ENCODE results near the gene NR4A1. TPM values are rescaled to one million over a fixed set of nuclear protein-coding genes. Genes with fewer than 3 reads are reported as not detected.

Gene NR4A1
- total RNA-seq, 1 donor from 2014 or later, result 1.0 TPM

- Mint-ChIP-seq H3K9me3 (ENCODE audit: unreplicated experiment) (no peaks in the 10 kb centered on the region), H3K27ac (ENCODE audit: unreplicated experiment) (peak overlapping the region; percentile 72), H3K27me3 (ENCODE audit: unreplicated experiment) (peaks cover 24% of the 10 kb centered on the region), H3K4me3 (ENCODE audit: unreplicated experiment) (peak overlapping the region; percentile 72), H3K4me1 (ENCODE audit: unreplicated experiment) (peaks cover 24% of the 10 kb centered on the region), H3K36me3 (ENCODE audit: low read depth, unreplicated experiment) (no peaks in the 10 kb centered on the region)
- DNase-seq (ENCODE audit: low spot score), result no peak
- TF ChIP-seq, protein P1, sequence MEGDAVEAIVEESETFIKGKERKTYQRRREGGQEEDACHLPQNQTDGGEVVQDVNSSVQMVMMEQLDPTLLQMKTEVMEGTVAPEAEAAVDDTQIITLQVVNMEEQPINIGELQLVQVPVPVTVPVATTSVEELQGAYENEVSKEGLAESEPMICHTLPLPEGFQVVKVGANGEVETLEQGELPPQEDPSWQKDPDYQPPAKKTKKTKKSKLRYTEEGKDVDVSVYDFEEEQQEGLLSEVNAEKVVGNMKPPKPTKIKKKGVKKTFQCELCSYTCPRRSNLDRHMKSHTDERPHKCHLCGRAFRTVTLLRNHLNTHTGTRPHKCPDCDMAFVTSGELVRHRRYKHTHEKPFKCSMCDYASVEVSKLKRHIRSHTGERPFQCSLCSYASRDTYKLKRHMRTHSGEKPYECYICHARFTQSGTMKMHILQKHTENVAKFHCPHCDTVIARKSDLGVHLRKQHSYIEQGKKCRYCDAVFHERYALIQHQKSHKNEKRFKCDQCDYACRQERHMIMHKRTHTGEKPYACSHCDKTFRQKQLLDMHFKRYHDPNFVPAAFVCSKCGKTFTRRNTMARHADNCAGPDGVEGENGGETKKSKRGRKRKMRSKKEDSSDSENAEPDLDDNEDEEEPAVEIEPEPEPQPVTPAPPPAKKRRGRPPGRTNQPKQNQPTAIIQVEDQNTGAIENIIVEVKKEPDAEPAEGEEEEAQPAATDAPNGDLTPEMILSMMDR (IDR thresholded peaks at IDR 0.05; ENCODE audit: unreplicated experiment), result no peak
Observed at GRCh38 chr12:52033446-52034140, 17.6 kb upstream of the NR4A1 start.

DNA sequence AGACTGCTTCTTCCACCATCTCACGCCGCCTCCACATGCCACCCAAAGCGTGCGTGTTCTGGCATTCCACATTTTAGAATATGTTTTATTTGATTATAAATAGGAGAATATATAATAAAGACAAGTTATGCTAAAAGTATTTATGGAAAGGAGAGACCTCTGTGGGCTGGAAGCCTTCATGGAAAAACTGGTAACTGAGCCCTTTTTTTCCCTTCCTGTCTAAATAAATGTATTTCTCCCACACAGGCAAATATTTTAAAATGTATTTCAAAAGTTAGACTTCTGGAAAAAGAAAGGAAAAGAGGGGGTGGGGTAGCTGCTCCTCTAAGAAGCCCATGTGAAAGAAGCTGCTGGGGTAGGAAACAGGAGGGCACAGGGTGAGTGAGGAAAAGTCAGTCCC is 16.1 kb upstream of the NR4A1 start:
- no peaks in the 10 kb centered on the region for H3K9me3 Mint-ChIP-seq (ENCODE audit: unreplicated experiment)
- no peaks in the 10 kb centered on the region for H3K36me3 Mint-ChIP-seq (ENCODE audit: low read depth, unreplicated experiment)
- DNase-seq (ENCODE audit: low spot score), result no peak
- H3K27me3 Mint-ChIP-seq (ENCODE audit: unreplicated experiment), result peaks cover 32% of the 10 kb centered on the region
- TF ChIP-seq, protein P1 (IDR thresholded peaks at IDR 0.05; ENCODE audit: unreplicated experiment), result no peak
- H3K27ac Mint-ChIP-seq (ENCODE audit: unreplicated experiment), result peak overlapping the region; percentile 36
- peaks cover 24% of the 10 kb centered on the region for H3K4me1 Mint-ChIP-seq (ENCODE audit: unreplicated experiment)
- H3K4me3 Mint-ChIP-seq (ENCODE audit: unreplicated experiment), result no peak overlapping the region

DNA sequence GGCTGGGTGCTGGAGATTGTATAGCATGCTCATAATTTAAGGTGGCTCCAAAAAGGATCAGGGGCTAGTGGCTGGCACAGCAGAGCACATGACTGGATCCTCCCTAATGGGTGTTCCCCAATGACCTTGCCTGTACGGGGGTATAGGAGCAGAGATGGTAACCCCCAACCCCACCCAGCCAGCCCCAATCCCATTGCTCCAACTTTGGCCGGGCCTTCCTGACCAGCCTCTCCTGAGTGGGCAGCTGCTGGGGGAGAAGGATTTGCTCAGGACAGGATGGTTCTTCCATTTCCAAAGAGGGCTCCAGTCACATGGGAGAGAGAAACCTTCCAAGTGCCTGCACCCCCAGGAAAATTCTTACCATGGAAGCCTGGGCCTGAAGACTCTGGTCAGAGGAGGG is 15.3 kb upstream of the NR4A1 start:
- peak overlapping the region; percentile 47 for H3K4me3 Mint-ChIP-seq (ENCODE audit: unreplicated experiment)
- TF ChIP-seq, protein P1 (IDR thresholded peaks at IDR 0.05; ENCODE audit: unreplicated experiment), result no peak
- peaks cover 32% of the 10 kb centered on the region for H3K27me3 Mint-ChIP-seq (ENCODE audit: unreplicated experiment)
- H3K4me1 Mint-ChIP-seq (ENCODE audit: unreplicated experiment), result peaks cover 24% of the 10 kb centered on the region
- no peaks in the 10 kb centered on the region for H3K36me3 Mint-ChIP-seq (ENCODE audit: low read depth, unreplicated experiment)
- no peaks in the 10 kb centered on the region for H3K9me3 Mint-ChIP-seq (ENCODE audit: unreplicated experiment)
- no peak for DNase-seq (ENCODE audit: low spot score)
- peak overlapping the region; percentile 50 for H3K27ac Mint-ChIP-seq (ENCODE audit: unreplicated experiment)

GRCh38 chr12:52036587-52037171 is 14.6 kb upstream of the NR4A1 start:
- peak; percentile 59 for DNase-seq (ENCODE audit: low spot score)
- TF ChIP-seq, protein P1 (IDR thresholded peaks at IDR 0.05; ENCODE audit: unreplicated experiment), result no peak
- Mint-ChIP-seq H3K27me3 (ENCODE audit: unreplicated experiment) (peaks cover 33% of the 10 kb centered on the region), H3K4me1 (ENCODE audit: unreplicated experiment) (peaks cover 24% of the 10 kb centered on the region), H3K9me3 (ENCODE audit: unreplicated experiment) (no peaks in the 10 kb centered on the region), H3K4me3 (ENCODE audit: unreplicated experiment) (no peak overlapping the region), H3K27ac (ENCODE audit: unreplicated experiment) (no peak overlapping the region), H3K36me3 (ENCODE audit: low read depth, unreplicated experiment) (no peaks in the 10 kb centered on the region)

DNA sequence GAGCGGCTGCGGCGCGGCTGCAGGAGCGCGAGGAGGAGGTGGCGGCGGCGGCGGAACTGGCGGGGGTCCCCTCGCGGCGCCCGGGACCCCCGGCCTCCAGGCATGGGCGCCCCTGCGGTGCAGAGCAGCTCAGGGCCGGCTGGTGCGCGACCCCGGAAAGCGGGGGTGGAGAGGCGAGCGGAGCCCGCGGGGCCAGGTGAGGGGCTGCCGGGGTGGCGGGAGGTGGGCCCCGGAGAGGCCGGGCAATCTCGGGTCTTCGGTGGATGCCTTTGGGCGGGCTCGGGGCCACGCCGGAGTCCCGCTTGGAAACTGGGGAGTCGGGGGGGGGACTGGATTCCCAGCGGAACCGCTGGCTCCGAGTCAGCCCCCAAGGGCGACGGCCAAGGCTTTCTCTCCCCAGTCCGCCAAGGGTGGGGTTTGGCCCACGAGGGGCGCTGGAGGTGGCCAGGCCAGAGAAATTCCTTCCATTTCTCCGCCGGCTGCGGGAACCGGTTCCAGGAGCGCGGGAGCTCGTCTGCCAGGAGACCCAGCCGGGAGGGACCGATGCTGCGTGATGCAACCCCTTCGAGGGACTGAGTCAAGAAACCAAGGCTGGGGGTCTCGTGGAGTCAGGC is 13.9 kb upstream of the NR4A1 start:
- no peak overlapping the region for H3K4me3 Mint-ChIP-seq (ENCODE audit: unreplicated experiment)
- no peaks in the 10 kb centered on the region for H3K9me3 Mint-ChIP-seq (ENCODE audit: unreplicated experiment)
- H3K27ac Mint-ChIP-seq (ENCODE audit: unreplicated experiment), result no peak overlapping the region
- peaks cover 22% of the 10 kb centered on the region for H3K4me1 Mint-ChIP-seq (ENCODE audit: unreplicated experiment)
- H3K36me3 Mint-ChIP-seq (ENCODE audit: low read depth, unreplicated experiment), result no peaks in the 10 kb centered on the region
- H3K27me3 Mint-ChIP-seq (ENCODE audit: unreplicated experiment), result peaks cover 32% of the 10 kb centered on the region
- no peak for DNase-seq (ENCODE audit: low spot score)
- TF ChIP-seq, protein P1 (IDR thresholded peaks at IDR 0.05; ENCODE audit: unreplicated experiment), result no peak
